Measurements from ENCODE around the gene FLNB. TPM values are rescaled to one million over a fixed set of nuclear protein-coding genes. Genes with fewer than 3 reads are reported as not detected.

The FLNB gene
- total and polyA plus RNA-seq, 2 of the 8 experiments (the other 6 are each of a cell fraction or from before 2014, with no cell fraction given): 72.3 to 118 TPM

DNA sequence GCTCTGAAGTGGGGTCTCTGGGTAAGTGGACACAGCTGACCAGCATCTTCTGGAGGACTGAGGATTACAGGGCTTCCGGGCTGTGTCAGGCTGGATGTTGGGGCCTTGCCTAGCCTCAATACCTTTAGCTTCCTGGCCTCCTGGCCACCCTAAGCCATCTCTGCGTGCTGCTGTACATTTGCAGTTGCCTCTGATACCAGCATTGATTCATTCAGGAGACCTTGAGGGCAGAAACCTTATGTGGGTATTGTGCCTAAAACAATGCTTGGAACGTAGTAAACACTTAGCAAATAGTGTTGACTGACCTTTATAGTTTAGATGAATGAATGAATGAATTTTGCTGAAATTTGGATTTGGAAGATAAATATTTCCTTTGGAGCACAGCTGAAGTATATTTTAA, 97.0 kb downstream of the FLNB start:
- H2AFZ ChIP-seq (ENCODE audit: low read length): no peak overlapping the region
- H3K4me1 ChIP-seq (replicated peaks in 1 of 4; ENCODE audit: control insufficient read depth in 3 of 4, insufficient read depth in 4 of 4, low read length in 3 of 4): no peaks in the 10 kb centered on the region
- H3K4me2 ChIP-seq (ENCODE audit: insufficient read depth in 1 of 2, low read depth in 2 of 2, low read length in 2 of 2): no peak overlapping the region
- H3K56ac ChIP-seq (replicated peaks; ENCODE audit: insufficient read length, low read depth, low read length): no peak overlapping the region
- no peak overlapping the region for H2BK20ac ChIP-seq (ENCODE audit: low read length)
- H3K36me3 ChIP-seq (ENCODE audit: control insufficient read depth in 2 of 4, insufficient read depth in 4 of 4, low read length in 3 of 4): peaks cover 18 to 70% (median 44%) of the 10 kb centered on the region in 4 experiments
- ChIA-PET POLR2A (ENCODE audit: partially characterized antibody) (no interaction called here), CTCF (ENCODE audit: partially characterized antibody) (interaction anchor here (0.7 to 3.3 kb wide), 4 partner anchors 11 to 97 kb away, joined by 3 to 9 read pairs (median 3); partner anchors contain the start of gene FLNB)
- H3K79me1 ChIP-seq (ENCODE audit: low read depth, low read length): no peaks in the 10 kb centered on the region; the same call in 1 of the 2 replicates
- H4K91ac ChIP-seq (replicated peaks; ENCODE audit: insufficient read length, low read length): no peak overlapping the region
- no peak for DNase-seq (ENCODE audit: low read depth in 1 of 2, low spot score in 2 of 2)
- H4K8ac ChIP-seq (ENCODE audit: extremely low read depth, insufficient read depth, low read length): no peak overlapping the region
- no peak overlapping the region for H2BK120ac ChIP-seq (replicated peaks; ENCODE audit: low read depth, low read length)
- peaks cover 0 to 2% of the 10 kb centered on the region in 2 experiments for H4K20me1 ChIP-seq (replicated peaks in 1 of 2; ENCODE audit: control insufficient read depth in 1 of 2, insufficient read depth in 2 of 2, low read length in 2 of 2)
- no peak overlapping the region for H2BK5ac ChIP-seq (ENCODE audit: low read depth, low read length)
- WGBS, 2 experiments (ENCODE audit: extremely low coverage in 1 of 2, insufficient coverage in 1 of 2, insufficient read length in 1 of 2, insufficient replicate concordance in 2 of 2, low coverage in 1 of 2, low lambda C conversion rate in 2 of 2, missing lambda C conversion rate in 1 of 2): 95% methylated on average over 3 of the region's 3 CpGs; no CpG with 5 or more reads in 1 of the 2 experiments
- H2AK5ac ChIP-seq (ENCODE audit: low read depth, low read length): no peak overlapping the region
- H3K9me3 ChIP-seq (ENCODE audit: insufficient read depth in 2 of 2, low read depth in 1 of 2, low read length in 1 of 2): no peaks in the 10 kb centered on the region
- H3K18ac ChIP-seq (ENCODE audit: extremely low read depth, low read length): no peak overlapping the region
- FAIRE-seq: no peak
- no peak overlapping the region for H3K27ac ChIP-seq (ENCODE audit: low read depth, low read length)
- H3K23ac ChIP-seq (ENCODE audit: insufficient read length): no peak overlapping the region
- no peak overlapping the region for H3K4me3 ChIP-seq (ENCODE audit: extremely low read depth in 1 of 4, insufficient read depth in 2 of 4, low read depth in 3 of 4, low read length in 4 of 4)
- H3K79me2 ChIP-seq (ENCODE audit: control insufficient read depth in 1 of 2, insufficient read depth in 2 of 2, low read length in 2 of 2): no peaks in the 10 kb centered on the region
- H2BK15ac ChIP-seq (ENCODE audit: low read length): no peak overlapping the region
- H2BK12ac ChIP-seq (ENCODE audit: low read depth, low read length): no peak overlapping the region
- no peak overlapping the region for H3K9ac ChIP-seq (replicated peaks in 1 of 4; ENCODE audit: extremely low read depth in 1 of 4, low read depth in 3 of 4, low read length in 3 of 4)
- H4K5ac ChIP-seq (ENCODE audit: insufficient read length, low read depth, low read length): no peak overlapping the region
- H3K23me2 ChIP-seq (ENCODE audit: low read depth, low read length): no peaks in the 10 kb centered on the region
- H3K4ac ChIP-seq (replicated peaks; ENCODE audit: insufficient read length, low read depth, low read length): no peak overlapping the region
- no peaks in the 10 kb centered on the region for H3K27me3 ChIP-seq (replicated peaks in 1 of 4; ENCODE audit: control insufficient read depth in 3 of 4, extremely low read depth in 1 of 4, insufficient read depth in 3 of 4, low read length in 3 of 4)
- no peak overlapping the region for H3K14ac ChIP-seq (ENCODE audit: insufficient read length)
- TF ChIP-seq BCL11A (IDR thresholded peaks at IDR 0.05; ENCODE audit: low read depth in 2 of 2, low read length in 2 of 2) (no peak), POLR2A (IDR thresholded peaks at IDR 0.05; ENCODE audit: control extremely low read depth in 1 of 2, low read depth in 2 of 2, low read length in 2 of 2) (no peak), EGR1 (IDR thresholded peaks at IDR 0.05; ENCODE audit: borderline replicate concordance, low read depth, low read length) (no peak), BRCA1 (IDR thresholded peaks at IDR 0.05; ENCODE audit: low read depth, low read length) (no peak), JUN (IDR thresholded peaks at IDR 0.05; ENCODE audit: low read depth, low read length) (no peak), RFX5 (IDR thresholded peaks at IDR 0.05; ENCODE audit: borderline replicate concordance, low read depth, low read length) (no peak), KDM4A (IDR thresholded peaks at IDR 0.05; ENCODE audit: low read depth, low read length, severe bottlenecking) (no peak), ASH2L (IDR thresholded peaks at IDR 0.05; ENCODE audit: low read length) (no peak), RNF2 (IDR thresholded peaks at IDR 0.05; ENCODE audit: borderline replicate concordance, low read depth, low read length, missing control alignments, poor library complexity, severe bottlenecking) (no peak), CBX8 (IDR thresholded peaks at IDR 0.05; ENCODE audit: borderline replicate concordance, low read depth, low read length) (no peak), SP4 (IDR thresholded peaks at IDR 0.05; ENCODE audit: low read length) (no peak), E2F6 (IDR thresholded peaks at IDR 0.05) (no peak), POU5F1 (IDR thresholded peaks at IDR 0.05; ENCODE audit: low read depth, low read length) (no peak)
